Measurements from ENCODE around the gene MYMX.
A peak's percentile ranks its signal among the peaks of the same experiment; 100 is the strongest.

The MYMX gene

DNA sequence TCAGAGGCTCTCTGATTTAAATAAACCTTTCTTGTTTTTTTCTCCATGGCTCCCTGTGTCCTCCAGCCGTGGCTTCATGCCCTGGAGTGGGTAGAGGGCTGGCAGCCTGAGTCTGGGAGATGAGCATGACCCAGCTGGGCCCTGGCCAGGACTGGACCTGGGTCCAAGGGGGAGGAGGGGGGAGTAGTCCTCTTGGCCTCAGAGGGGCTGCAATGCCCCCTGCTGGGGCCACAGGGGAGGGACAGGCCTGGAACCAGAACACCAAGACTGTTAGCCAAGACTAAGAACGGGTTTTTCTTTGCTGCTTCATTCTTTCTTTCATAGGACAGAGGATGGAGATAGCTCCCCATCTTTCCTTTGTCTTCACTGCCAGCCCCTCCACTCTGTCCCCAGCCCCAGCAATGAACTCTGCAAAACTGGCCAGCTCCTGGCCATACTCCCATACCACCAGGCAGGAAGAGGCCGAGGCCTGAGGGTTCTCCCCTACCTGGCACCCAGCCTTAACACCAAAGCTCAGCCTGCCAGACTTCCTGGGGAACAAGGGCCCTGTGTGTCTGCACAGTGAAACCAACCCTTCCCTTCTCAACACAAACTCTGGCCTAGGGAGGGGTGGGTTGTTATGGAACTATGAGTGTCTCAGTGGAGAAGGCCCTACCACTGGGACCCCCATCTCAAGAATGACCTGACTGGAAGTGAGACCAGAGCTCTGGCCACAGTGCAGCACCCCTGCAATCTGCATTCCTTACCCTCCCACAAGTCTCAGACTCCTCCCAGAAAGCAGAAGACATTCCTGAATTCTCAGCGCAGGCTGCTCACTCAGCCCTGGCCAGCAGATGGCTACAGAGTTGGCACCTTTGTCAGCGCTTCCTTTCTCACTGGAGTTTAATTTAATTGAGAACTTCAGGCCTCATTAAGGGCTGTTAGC lies 17.6 kb downstream of the MYMX start:
- no peak for DNase-seq

DNA sequence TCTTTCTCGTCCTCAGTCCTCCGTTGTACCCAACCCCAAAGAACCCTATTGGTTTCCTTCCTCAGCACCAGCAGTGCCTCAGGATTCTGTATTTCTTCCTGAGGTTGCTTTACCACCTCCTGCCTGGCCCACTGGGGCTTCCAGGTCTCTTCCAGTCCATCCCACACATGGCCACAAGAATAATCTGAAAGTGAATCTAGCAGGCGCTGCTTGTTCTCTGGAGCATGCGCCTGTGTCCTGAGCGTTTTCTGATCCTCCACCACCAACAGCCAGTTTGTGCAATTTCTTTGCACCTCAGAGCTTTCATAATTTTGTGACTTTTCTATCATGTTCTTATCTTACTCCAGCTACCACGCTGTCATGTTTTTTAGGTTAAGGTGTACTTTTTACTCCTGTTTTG lies 18.5 kb downstream of the MYMX start:
- no peak for DNase-seq

DNA sequence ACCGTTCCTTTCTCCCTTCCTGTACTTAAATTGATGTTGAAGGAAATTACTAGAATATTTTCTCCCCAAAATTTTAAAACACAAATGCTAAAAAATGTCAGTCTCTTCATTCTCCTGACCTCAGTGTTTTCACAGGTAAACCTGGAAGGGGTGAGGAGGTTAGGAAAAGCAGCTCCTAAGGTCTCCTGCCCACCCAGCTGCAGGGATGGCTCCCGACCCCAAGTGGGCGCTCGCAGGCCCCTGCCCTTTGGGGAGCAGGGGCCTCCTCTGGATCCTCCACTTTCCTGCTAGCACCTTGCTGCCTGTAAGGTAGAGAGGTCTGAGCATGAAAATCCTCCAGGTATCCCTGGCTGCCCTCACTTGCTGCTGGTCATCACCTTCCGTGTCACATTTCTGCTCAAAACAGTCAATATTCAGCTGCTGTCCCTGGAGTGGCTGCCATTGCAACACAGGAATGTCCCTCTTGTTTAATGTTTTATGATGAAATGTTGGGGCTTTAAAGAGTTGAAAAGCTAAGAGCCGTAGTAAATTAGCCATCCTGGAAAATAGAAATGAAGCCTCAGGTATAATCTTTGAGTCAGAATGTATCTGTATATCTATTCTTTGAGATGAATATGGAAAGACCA lies 19.3 kb downstream of the MYMX start:
- DNase-seq = no peak

DNA sequence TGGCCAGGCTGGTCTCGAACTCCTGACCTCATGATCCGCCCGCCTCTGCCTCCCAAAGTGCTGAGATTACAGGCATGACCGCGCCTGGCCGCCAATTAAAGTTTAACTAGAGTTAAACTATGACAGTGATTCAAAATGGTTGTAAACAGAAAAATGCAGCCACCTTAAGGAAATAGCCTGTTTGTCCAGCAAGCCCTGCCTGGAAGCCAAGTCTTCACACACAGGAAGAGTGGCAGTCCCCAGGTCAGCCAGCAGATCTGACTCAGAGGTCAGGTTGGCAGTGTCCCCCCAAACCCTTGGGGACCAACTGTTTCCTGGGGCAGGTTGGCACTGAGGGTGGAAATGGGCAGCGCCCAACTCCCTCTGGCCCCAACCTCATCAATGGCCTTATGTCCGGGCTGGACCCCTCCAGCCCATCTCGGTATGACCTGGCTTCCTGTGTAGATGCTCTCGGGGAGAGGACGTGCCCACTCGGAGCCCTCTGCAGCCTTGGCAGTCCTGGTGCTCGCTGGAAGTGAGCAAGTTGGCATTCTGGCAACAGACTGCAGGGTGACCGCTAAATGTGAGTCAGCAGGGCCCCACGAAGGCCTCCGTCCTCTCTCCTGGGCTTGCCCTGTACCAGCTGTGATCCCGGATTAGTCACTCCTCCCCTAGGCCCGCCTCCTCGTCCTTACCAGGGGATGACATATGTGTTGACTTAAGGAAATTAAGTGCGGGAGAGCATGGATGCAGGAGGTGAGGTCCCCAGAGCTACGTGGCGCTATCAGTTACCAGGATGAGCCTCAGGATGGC lies 20.5 kb downstream of the MYMX start:
- DNase-seq = peak in 2 of 6 experiments; percentile 46 to 50

DNA sequence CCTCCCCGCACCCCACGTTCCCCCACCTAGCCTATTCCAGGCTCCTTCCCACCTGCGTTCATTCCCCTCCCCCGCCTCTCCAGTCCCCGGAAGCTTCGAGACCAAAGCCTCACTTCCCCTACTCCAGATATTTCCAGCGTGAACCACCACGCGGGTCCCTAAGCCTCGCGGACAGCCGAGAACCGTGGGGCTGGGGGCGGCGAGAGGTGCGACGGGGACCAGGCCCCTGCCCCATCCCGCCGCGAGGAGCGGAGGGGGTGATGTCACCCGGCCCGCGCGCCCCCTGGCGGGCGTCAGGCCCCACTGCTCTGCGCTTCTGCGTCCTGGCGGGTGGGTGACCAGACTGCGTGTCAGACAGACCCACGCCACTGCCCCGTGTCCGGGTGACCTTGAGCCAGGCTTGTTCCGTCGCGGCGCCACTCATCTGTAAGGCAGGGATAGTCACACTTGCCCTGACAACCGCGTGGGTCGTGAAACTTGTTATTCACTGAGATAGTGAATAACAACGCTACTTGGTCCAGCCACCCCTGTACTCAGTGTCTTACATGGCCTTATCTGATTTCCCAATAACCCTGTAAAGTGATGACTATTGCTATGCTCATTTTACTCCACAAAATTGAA lies 21.2 kb downstream of the MYMX start:
- DNase-seq = peak; percentile 47 to 82 (median 72)

DNA sequence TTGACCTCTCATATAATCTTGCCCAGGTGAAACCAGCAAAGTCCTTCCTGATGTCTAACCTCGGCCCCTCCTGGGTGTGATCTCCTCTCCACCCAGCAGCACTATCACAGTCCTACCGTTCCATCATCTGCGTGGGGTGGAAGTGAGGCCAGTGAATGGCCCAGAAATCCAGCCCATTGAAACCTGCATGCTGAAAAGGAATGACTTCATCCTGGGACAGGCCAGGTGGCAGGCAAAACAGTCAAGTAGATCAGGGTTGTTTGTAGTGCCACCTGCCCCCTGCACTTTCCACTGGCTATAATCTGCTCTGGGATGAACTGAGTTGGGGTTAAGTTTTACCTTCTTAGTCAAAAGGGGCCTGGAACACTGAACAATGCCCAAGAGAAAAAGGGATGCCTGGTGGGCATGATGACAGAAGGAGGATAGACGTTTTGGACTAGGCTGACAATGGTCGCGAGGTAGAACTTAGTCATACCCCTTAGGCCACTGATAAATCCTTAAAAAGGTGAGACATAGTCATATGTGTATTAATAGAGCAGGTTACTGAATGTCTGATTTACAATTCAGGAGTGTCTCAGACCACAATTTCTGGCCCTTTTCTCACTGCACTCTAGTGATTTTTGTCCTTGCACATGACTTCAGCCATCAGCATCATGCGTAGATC lies 22.1 kb downstream of the MYMX start:
- no peak for DNase-seq

DNA sequence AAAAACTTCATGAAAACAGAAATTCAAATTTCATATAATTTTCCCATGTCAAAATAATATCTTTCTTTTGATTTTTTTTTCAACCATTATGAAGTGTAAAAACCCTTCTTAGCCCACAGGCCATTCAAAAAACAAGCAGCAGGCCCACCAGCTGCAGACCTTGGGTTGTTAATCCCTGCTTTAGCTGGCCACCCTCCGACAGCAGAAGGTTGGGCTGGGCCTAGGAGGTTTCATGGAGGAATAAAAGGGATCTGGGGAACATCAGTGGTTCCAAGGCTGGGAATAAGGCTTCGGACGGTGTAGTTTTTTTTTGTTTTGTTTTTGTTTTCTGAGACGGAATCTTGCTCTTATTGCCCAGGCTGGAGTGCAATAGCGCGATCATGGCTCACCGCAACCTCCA lies 26.6 kb downstream of the MYMX start:
- DNase-seq = no peak

DNA sequence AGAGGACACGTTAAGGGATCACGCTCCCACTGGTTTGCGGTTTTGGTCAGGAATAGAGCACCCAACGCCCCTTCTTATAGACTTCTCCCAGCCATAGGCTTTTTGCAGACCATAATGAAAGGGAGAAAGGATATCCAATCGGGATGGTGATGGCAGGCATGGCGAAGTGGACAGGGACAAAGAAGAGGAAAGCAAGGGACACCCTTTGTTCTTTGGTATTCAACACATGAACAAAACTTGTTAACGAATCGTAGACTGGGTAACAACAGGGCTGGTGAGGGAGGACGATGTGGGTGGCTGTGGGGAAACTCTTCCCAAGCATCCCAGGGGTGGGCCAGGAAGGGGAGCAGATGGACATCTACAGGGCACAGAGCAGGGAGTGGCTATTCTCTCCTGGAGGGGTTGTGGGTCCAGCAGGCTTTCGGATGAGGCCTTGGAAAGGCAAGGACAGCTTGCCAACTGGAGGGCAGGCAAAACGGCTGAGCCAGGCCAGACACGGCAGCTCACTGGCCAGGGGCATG lies 28.7 kb downstream of the MYMX start:
- DNase-seq = no peak

DNA sequence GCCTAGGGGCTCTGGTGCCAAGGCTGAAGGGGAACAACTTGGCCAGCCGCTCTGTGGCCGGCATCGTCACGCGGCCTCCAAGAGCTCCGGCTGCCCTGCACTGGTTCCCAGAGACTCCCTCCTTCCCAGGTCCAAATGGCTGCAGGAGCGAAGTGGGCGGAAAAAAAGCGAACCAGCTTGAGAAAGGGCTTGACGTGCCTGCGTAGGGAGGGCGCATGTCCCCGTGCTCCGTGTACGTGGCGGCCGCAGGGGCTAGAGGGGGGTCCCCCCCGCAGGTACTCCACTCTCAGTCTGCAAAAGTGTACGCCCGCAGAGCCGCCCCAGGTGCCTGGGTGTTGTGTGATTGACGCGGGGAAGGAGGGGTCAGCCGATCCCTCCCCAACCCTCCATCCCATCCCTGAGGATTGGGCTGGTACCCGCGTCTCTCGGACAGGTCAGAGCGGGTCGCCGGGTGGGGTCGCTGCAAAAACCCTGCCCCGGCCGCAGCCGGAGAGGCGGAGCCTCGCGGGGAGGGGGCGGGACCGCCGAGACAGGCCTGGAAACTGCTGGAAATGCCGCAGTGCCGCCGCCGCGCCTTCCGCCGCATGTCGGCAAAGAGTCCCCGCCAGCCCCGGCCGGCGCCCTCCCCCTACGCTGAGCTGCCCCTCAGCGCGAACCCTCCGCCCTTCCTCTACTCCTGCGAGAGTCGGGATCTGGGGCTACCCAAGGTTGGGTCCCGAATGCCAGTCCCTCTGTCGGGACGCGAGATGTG lies 29.4 kb downstream of the MYMX start:
- DNase-seq = peak; percentile 66 to 91 (median 84)

DNA sequence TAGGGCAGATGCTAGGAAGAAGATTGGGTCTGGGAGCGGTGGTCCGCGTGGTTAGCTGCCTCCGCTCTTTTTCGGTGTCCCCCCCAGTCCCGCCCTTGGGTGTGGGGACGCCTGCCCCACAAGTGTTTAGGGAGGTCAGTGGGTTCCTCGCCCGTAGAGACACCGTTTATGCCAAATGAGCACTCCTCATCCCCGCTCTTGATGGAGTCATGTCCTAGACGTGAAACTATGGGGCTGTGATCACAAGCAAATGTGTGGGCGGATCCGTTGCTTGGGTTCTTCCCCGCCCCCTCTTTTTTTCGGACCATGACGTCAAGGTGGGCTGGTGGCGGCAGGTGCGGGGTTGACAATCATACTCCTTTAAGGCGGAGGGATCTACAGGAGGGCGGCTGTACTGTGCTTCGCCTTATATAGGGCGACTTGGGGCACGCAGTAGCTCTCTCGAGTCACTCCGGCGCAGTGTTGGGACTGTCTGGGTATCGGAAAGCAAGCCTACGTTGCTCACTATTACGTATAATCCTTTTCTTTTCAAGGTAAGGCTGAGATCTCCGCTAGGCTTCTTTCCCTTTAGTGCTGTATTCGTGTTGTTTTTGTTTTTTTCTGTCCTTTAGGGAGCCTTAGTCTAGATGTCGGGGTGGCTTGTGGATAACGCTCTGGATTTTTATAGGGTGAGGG lies 30.1 kb downstream of the MYMX start, which contains the start of gene HSP90AB1:
HSP90AB1 (plus strand) TSS at position 439 of the 675 bp plus-strand sequence. CDS start 1,529 bp downstream, outside the sequence.
- DNase-seq = peak; percentile 92 to 97 (median 96)

DNA sequence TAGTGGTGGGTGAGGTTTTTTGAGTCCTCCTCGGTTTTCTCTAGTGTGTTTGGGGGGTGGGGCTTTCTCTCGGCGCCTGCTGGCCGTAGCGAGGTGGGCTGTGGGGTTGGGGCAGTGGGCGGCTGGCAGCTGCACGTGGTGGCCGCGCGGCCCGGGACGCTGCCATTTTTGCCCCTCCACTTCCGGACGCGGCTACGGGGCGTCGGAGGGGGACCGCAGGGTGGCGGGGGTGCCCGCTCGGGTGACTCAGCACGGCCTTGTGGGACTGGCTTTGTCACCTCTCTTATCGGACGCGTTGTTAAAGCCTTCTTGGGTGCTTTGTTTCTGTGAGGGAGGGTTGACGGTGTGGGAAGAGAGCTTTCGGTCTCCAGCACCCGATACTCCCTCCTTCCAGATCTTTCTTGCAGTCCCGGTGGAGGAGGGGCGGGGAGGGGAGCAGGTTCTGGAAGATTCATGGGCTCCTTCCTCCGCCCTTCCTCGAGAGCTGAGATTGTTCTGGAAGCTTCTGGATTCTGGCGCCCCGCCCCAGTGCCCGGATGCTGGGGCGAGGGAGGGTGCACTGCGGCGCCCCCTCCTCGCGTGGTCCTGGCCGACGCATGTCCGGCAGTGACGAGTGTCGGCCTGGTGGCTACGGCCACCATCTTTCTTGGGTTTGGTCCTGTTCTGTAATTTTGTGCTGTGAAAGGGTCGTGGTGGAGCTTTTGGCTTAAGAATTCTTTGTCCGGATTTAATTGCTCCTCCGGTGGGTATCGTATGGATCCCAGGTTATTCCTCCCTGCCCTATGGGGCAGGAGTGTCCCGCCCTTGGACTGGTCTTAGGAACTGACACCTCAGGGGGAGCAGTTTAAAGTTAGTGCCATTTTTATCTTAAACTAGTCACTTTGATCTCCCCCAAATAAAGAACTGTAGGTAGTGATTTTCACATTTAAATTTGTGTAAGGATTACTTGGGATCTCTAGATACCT lies 30.9 kb downstream of the MYMX start:
- DNase-seq = peak; percentile 69 to 91 (median 80)

DNA sequence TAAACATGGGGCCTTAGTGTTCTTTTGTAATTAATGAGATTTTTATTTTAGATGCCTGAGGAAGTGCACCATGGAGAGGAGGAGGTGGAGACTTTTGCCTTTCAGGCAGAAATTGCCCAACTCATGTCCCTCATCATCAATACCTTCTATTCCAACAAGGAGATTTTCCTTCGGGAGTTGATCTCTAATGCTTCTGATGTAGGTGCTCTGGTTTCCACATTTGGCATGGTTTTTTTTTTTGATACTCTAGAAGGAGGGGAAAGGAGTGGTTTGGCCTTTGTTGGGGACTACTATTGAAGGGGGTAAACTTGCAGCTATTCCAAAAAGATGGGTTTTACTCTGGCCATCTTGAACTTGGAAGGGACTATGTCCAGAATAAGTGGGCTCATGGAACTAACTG lies 31.9 kb downstream of the MYMX start:
- no peak for DNase-seq

DNA sequence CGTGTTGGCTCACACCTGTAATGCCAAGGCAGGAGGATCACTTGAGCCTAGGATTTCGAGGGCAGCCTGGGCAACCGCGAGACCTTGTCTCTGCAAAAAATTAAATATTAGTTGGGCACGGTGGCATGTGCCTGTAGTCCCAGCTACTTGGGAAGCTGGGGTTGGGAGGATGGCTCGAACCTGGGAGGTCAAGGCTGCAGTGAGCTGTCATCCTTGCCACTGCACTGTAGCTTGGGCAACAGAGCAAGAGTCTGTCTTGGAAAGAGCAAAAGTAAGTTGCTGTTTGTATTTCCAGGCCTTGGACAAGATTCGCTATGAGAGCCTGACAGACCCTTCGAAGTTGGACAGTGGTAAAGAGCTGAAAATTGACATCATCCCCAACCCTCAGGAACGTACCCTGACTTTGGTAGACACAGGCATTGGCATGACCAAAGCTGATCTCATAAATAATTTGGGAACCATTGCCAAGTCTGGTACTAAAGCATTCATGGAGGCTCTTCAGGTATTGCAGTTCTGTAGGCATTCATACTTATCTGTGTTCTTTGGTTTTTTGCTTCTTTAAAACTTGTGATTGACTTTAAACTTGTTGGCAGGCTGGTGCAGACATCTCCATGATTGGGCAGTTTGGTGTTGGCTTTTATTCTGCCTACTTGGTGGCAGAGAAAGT lies 32.5 kb downstream of the MYMX start:
- no peak for DNase-seq

DNA sequence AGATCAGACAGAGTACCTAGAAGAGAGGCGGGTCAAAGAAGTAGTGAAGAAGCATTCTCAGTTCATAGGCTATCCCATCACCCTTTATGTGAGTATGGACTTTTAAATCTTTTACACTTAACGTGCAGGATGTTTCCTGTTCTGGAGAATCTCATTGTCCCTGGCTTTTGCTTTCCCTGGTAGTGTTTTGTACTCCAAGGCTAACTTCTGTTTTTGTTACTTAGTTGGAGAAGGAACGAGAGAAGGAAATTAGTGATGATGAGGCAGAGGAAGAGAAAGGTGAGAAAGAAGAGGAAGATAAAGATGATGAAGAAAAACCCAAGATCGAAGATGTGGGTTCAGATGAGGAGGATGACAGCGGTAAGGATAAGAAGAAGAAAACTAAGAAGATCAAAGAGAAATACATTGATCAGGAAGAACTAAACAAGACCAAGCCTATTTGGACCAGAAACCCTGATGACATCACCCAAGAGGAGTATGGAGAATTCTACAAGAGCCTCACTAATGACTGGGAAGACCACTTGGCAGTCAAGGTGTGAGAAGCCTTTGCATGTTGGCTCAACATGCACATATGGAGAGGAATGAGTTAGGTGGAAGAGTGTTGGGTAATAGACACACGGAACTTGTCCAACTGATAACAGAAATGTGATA lies 33.5 kb downstream of the MYMX start:
- no peak for DNase-seq

DNA sequence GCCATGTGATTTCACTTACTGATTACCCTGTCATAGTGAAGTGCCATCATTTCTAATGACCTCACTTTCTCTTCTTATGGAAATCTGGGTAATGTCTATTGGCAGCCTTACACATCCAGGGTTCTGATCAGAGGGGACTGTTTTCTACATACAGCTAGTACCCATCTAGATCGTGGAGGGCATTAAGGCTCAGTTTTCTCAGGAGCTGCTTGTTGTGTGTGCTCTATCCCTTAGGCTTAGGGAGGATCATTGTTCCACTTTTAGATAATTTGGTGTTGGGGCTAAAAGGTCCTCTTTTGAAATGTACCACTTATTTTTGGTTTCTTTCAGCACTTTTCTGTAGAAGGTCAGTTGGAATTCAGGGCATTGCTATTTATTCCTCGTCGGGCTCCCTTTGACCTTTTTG lies 34.0 kb downstream of the MYMX start:
- no peak for DNase-seq

DNA sequence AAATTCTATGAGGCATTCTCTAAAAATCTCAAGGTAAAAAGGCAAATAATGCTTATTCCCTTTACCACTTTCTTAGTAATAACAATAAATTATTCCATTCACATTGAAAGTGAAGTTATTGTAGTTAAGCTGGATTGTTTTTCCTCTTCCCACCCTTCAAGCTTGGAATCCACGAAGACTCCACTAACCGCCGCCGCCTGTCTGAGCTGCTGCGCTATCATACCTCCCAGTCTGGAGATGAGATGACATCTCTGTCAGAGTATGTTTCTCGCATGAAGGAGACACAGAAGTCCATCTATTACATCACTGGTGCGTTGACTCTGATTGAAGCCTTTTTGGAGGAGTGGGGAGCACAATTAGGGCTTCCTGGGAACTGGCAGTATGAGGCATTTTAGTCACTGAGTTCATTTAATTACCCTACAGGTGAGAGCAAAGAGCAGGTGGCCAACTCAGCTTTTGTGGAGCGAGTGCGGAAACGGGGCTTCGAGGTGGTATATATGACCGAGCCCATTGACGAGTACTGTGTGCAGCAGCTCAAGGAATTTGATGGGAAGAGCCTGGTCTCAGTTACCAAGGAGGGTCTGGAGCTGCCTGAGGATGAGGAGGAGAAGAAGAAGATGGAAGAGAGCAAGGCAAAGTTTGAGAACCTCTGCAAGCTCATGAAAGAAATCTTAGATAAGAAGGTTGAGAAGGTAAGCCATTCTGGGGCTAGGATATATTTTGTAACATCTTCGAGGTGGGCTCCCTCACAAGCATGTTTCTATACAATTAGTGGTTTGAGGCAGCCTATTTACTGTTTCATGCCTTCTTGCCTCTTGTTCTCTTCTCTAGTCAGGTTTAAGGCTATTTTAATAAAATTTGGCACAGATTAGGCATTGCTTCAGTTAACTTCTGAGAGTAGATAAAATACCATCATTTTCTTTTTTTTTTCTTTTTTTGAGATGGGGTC lies 35.1 kb downstream of the MYMX start:
- no peak for DNase-seq

Measured in stimulated activated naive CD4-positive, alpha-beta T cell (primary cell).